ENCODE results near the gene ELMO1.

Gene ELMO1

DNA sequence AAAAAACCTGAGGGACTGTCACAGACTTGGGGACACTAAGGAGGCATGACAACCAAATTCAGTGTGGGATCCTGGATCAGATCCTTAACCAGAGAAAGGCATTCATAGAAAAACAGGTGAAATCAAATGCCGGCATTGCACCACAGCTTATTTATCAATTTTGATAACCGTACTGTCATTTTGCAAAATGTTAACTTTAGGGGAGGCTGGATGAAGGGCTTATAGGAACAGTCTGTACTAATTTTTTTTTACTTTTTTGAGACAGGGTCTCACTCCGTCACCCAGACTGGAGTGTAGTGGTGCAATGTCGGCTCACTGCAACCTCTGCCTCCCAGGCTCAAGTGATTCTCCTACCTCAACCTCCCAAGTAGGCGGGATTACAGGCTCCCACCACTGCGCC, 217.1 kb downstream of the ELMO1 start:
- WGBS (ENCODE audit: insufficient coverage, insufficient read length), result no CpG with 5 or more reads among the region's 6 CpGs
- H3K27me3 ChIP-seq (ENCODE audit: control insufficient read depth, insufficient read depth, low read length), result no peaks in the 10 kb centered on the region

DNA sequence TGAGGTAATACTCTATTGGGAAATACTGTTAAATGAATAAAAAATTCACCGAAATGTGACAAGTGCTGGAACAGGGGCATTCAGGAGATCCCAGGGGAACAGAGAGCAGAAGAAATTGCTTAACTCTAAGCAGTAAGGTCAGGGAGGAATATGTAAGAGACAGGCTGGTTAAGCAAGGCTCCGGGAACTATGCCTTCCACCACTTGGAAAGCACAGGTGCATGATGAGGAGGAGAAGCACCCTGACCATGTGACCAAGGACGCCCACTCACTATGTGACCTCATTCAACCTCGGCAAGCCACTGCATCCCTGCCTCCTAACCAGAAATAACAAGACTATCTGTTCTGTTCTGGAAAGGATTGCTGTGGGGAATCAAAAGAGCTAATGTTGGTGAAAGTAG, 218.4 kb downstream of the ELMO1 start:
- H3K27ac ChIP-seq (ENCODE audit: low read length), result no peak overlapping the region
- DNase-seq (ENCODE audit: low read depth, low spot score), result no peak
- H3K4me3 ChIP-seq (ENCODE audit: low read length), result no peak overlapping the region
- no CpG with 5 or more reads among the region's 4 CpGs for WGBS (ENCODE audit: insufficient coverage, insufficient read length)
- H3K4me1 ChIP-seq (ENCODE audit: control insufficient read depth, insufficient read depth, low read length), result peaks cover 3% of the 10 kb centered on the region
- H3K27me3 ChIP-seq (ENCODE audit: control insufficient read depth, insufficient read depth, low read length), result no peaks in the 10 kb centered on the region
- H3K9me3 ChIP-seq (ENCODE audit: control insufficient read depth, insufficient read depth, low read length), result no peaks in the 10 kb centered on the region
- no peaks in the 10 kb centered on the region for H3K36me3 ChIP-seq (ENCODE audit: control insufficient read depth, insufficient read depth, low read length)

More for the DNA sequence above, 217.1 kb downstream of the ELMO1 start:
- H3K9me3 ChIP-seq (ENCODE audit: control insufficient read depth, insufficient read depth, low read length), result no peaks in the 10 kb centered on the region
- no peak for DNase-seq (ENCODE audit: low read depth, low spot score)
- H3K4me3 ChIP-seq (ENCODE audit: low read length), result no peak overlapping the region
- no peaks in the 10 kb centered on the region for H3K4me1 ChIP-seq (ENCODE audit: control insufficient read depth, insufficient read depth, low read length)
- H3K27ac ChIP-seq (ENCODE audit: low read length), result no peak overlapping the region
- H3K36me3 ChIP-seq (ENCODE audit: control insufficient read depth, insufficient read depth, low read length), result no peaks in the 10 kb centered on the region

DNA sequence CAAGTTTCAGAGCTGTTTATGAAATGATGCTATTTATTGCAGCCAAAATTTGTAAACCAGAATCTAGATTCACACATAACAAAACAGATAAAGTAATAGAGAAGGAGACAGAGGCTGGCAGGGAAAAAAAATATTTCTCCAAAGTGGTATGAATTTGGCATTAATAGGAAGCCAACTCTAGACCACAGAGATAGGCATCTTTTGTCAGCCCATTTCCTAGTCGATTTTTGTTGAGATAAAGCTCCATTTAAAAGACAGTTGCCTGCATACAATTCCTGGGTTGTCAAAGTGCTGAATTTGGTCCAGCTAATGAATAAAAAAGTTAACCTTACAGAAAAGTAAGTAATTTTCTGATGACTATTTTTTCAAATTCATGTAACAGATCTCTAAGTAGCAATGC, 219.3 kb downstream of the ELMO1 start:
- H3K27me3 ChIP-seq (ENCODE audit: control insufficient read depth, insufficient read depth, low read length), result no peaks in the 10 kb centered on the region
- H3K4me1 ChIP-seq (ENCODE audit: control insufficient read depth, insufficient read depth, low read length), result peaks cover 4% of the 10 kb centered on the region
- no peaks in the 10 kb centered on the region for H3K36me3 ChIP-seq (ENCODE audit: control insufficient read depth, insufficient read depth, low read length)
- no peaks in the 10 kb centered on the region for H3K9me3 ChIP-seq (ENCODE audit: control insufficient read depth, insufficient read depth, low read length)
- no CpG with 5 or more reads among the region's 1 CpG for WGBS (ENCODE audit: insufficient coverage, insufficient read length)
- no peak overlapping the region for H3K27ac ChIP-seq (ENCODE audit: low read length)
- no peak for DNase-seq (ENCODE audit: low read depth, low spot score)
- H3K4me3 ChIP-seq (ENCODE audit: low read length), result no peak overlapping the region

GRCh38 chr7:37225285-37225969, 223.2 kb downstream of the ELMO1 start:
- H3K9me3 ChIP-seq (ENCODE audit: control insufficient read depth, insufficient read depth, low read length), result no peaks in the 10 kb centered on the region
- no peaks in the 10 kb centered on the region for H3K36me3 ChIP-seq (ENCODE audit: control insufficient read depth, insufficient read depth, low read length)
- H3K4me1 ChIP-seq (ENCODE audit: control insufficient read depth, insufficient read depth, low read length), result peaks cover 4% of the 10 kb centered on the region
- H3K27ac ChIP-seq (ENCODE audit: low read length), result no peak overlapping the region
- no peaks in the 10 kb centered on the region for H3K27me3 ChIP-seq (ENCODE audit: control insufficient read depth, insufficient read depth, low read length)
- 100% methylated on average over 2 of the region's 7 CpGs for WGBS (ENCODE audit: insufficient coverage, insufficient read length)
- no peak for DNase-seq (ENCODE audit: low read depth, low spot score)
- H3K4me3 ChIP-seq (ENCODE audit: low read length), result no peak overlapping the region

DNA sequence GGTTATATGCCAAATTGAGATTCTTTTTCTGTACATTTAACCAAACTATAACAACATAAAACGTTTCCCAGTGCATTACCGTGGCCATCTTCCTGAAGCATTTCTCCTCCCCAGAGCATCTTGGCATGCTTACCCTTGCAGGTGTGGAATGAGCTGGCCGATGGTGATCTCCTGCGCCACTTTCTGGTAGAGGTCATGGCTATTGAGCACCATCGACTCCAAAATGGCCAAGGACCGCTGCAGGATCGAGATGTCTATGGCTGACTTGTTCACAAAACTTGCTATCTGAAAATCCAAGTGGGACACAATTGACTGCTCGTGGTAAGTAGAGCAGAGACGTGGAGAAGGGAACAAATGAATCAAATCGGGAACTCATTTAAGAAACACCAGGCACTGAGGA, 223.9 kb downstream of the ELMO1 start:
- peaks cover 4% of the 10 kb centered on the region for H3K4me1 ChIP-seq (ENCODE audit: control insufficient read depth, insufficient read depth, low read length)
- H3K9me3 ChIP-seq (ENCODE audit: control insufficient read depth, insufficient read depth, low read length), result no peaks in the 10 kb centered on the region
- no CpG with 5 or more reads among the region's 10 CpGs for WGBS (ENCODE audit: insufficient coverage, insufficient read length)
- H3K4me3 ChIP-seq (ENCODE audit: low read length), result no peak overlapping the region
- H3K36me3 ChIP-seq (ENCODE audit: control insufficient read depth, insufficient read depth, low read length), result no peaks in the 10 kb centered on the region
- no peaks in the 10 kb centered on the region for H3K27me3 ChIP-seq (ENCODE audit: control insufficient read depth, insufficient read depth, low read length)
- no peak overlapping the region for H3K27ac ChIP-seq (ENCODE audit: low read length)
- DNase-seq (ENCODE audit: low read depth, low spot score), result no peak

GRCh38 chr7:37220664-37221063, 228.0 kb downstream of the ELMO1 start:
- Histone ChIP-seq H3K27ac (ENCODE audit: low read length) (no peak overlapping the region), H3K4me1 (ENCODE audit: control insufficient read depth, insufficient read depth, low read length) (0 out of 2 replicates have a peak, but pooled peaks cover 1% of the 10 kb centered on the region), H3K4me3 (ENCODE audit: low read length) (no peak overlapping the region), H3K9me3 (ENCODE audit: control insufficient read depth, insufficient read depth, low read length) (no peaks in the 10 kb centered on the region), H3K27me3 (ENCODE audit: control insufficient read depth, insufficient read depth, low read length) (no peaks in the 10 kb centered on the region), H3K36me3 (ENCODE audit: control insufficient read depth, insufficient read depth, low read length) (no peaks in the 10 kb centered on the region)
- WGBS (ENCODE audit: insufficient coverage, insufficient read length), result no CpG with 5 or more reads among the region's 6 CpGs
- DNase-seq (ENCODE audit: low read depth, low spot score), result no peak

DNA sequence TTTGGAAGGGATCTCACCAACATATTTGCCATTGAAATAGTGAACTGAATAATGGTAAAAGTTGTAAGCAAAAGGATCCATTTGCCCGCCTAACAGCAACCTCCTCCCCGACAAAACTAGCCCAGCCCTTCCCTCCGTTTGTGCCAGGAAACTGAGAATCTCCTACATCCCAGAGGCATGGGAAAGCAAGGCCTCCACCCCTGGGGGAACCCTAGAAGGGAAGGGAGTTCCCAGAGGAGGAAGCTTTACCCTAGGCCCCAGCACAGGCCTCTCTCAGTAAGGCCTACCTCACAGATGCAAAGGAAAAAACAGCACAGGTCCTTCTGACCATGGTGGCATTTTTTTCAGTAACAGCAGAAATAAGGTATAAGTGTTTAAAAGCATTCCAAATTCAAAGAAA, 229.7 kb downstream of the ELMO1 start:
- WGBS (ENCODE audit: insufficient coverage, insufficient read length), result no CpG with 5 or more reads among the region's 3 CpGs
- Histone ChIP-seq H3K27me3 (ENCODE audit: control insufficient read depth, insufficient read depth, low read length) (no peaks in the 10 kb centered on the region), H3K9me3 (ENCODE audit: control insufficient read depth, insufficient read depth, low read length) (no peaks in the 10 kb centered on the region), H3K4me3 (ENCODE audit: low read length) (no peak overlapping the region), H3K27ac (ENCODE audit: low read length) (no peak overlapping the region), H3K4me1 (ENCODE audit: control insufficient read depth, insufficient read depth, low read length) (peaks cover 3% of the 10 kb centered on the region), H3K36me3 (ENCODE audit: control insufficient read depth, insufficient read depth, low read length) (no peaks in the 10 kb centered on the region)
- DNase-seq (ENCODE audit: low read depth, low spot score), result no peak

- peaks cover 3% of the 10 kb centered on the region for H3K4me1 ChIP-seq (ENCODE audit: control insufficient read depth, insufficient read depth, low read length)
- no peaks in the 10 kb centered on the region for H3K27me3 ChIP-seq (ENCODE audit: control insufficient read depth, insufficient read depth, low read length)
Measured at GRCh38 chr7:37216923-37217322, 231.7 kb downstream of the ELMO1 start.

GRCh38 chr7:37216156-37216852, 232.4 kb downstream of the ELMO1 start:
- Histone ChIP-seq H3K4me1 (ENCODE audit: control insufficient read depth, insufficient read depth, low read length) (peaks cover 3% of the 10 kb centered on the region), H3K4me3 (ENCODE audit: low read length) (no peak overlapping the region), H3K27ac (ENCODE audit: low read length) (no peak overlapping the region), H3K36me3 (ENCODE audit: control insufficient read depth, insufficient read depth, low read length) (no peaks in the 10 kb centered on the region), H3K27me3 (ENCODE audit: control insufficient read depth, insufficient read depth, low read length) (no peaks in the 10 kb centered on the region), H3K9me3 (ENCODE audit: control insufficient read depth, insufficient read depth, low read length) (no peaks in the 10 kb centered on the region)
- DNase-seq (ENCODE audit: low read depth, low spot score), result no peak
- WGBS (ENCODE audit: insufficient coverage, insufficient read length), result no CpG with 5 or more reads among the region's 10 CpGs

More at GRCh38 chr7:37216923-37217322, 231.7 kb downstream of the ELMO1 start:
- Histone ChIP-seq H3K9me3 (ENCODE audit: control insufficient read depth, insufficient read depth, low read length) (no peaks in the 10 kb centered on the region), H3K27ac (ENCODE audit: low read length) (no peak overlapping the region), H3K4me3 (ENCODE audit: low read length) (no peak overlapping the region), H3K36me3 (ENCODE audit: control insufficient read depth, insufficient read depth, low read length) (no peaks in the 10 kb centered on the region)
- DNase-seq (ENCODE audit: low read depth, low spot score), result no peak
- no CpG with 5 or more reads among the region's 2 CpGs for WGBS (ENCODE audit: insufficient coverage, insufficient read length)

DNA sequence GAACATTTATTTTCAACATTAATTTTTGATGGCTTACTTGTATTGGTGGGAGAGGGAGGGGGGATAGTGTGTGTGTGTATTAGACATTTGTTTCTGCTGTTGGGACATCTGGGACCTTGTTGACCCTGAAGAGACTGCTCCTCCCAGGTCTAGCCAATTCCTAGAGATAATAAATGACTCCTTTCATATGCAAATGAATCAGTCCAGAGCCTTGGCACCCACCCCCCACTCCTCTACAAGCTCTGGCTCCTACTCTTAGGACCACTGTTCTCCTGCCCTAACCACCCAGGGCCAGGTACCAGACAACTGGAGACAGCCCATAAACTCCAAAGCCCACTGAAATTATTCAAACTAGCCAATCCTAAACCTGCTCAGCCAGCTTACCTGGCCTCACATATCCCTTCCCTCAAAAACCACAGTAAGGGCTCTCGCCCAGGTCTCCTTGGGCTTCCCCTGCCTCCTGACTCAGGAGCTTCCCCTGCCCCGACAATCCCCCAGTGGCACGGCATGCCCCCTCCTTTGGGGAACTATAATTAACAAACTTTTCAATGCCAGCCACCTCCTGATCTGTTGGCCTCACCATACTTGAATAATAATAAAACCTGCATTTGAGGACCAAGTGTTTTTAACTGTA, 233.3 kb downstream of the ELMO1 start:
- Histone ChIP-seq H3K27ac (ENCODE audit: low read length) (no peak overlapping the region), H3K27me3 (ENCODE audit: control insufficient read depth, insufficient read depth, low read length) (no peaks in the 10 kb centered on the region), H3K36me3 (ENCODE audit: control insufficient read depth, insufficient read depth, low read length) (no peaks in the 10 kb centered on the region), H3K4me3 (ENCODE audit: low read length) (no peak overlapping the region), H3K9me3 (ENCODE audit: control insufficient read depth, insufficient read depth, low read length) (no peaks in the 10 kb centered on the region), H3K4me1 (ENCODE audit: control insufficient read depth, insufficient read depth, low read length) (peaks cover 3% of the 10 kb centered on the region)
- WGBS (ENCODE audit: insufficient coverage, insufficient read length), result no CpG with 5 or more reads among the region's 3 CpGs
- DNase-seq (ENCODE audit: low read depth, low spot score), result no peak

Data from iPS DF 6.9 (cell line).